Astrocyte (in vitro differentiated cells and primary cell): ENCODE results near the gene GLIPR1L1. TPM values are rescaled to one million over a fixed set of nuclear protein-coding genes. Genes with fewer than 3 reads are reported as not detected.

Experiments used
- DNase-seq: peaks from one replicate; pipeline ENCODE4 v3.0.0-alpha.2; 2010; ENCODE audit warnings: low read depth
- FAIRE-seq: peaks from 2 replicates; lab custom pipeline; 2011; peaks lifted over from hg19 to GRCh38; lab: Jason Lieb, UNC
- H2AFZ ChIP-seq: 2 replicates; pipeline ENCODE4 v1.6.0; 2012; ENCODE audit warnings: low read depth, low read length, inconsistent platforms
- H3K27ac ChIP-seq: 2 replicates; pipeline ENCODE4 v1.5.1; 2011; ENCODE audit warnings: low read depth, low read length, inconsistent platforms
- H3K27me3 ChIP-seq: 2 replicates; pipeline ENCODE4 v1.6.0; 2011; ENCODE audit warnings: low read length, inconsistent platforms; ENCODE audit not compliant: insufficient read depth
- H3K36me3 ChIP-seq: 2 replicates; pipeline ENCODE4 v1.5.1; 2011; ENCODE audit warnings: low read length, inconsistent platforms; ENCODE audit not compliant: insufficient read depth
- H3K4me1 ChIP-seq: 2 replicates; pipeline ENCODE4 v1.5.1; 2011; ENCODE audit warnings: low read length, inconsistent platforms; ENCODE audit not compliant: insufficient read depth
- H3K4me2 ChIP-seq: 2 replicates; pipeline ENCODE4 v1.6.0; 2012; ENCODE audit warnings: low read length, inconsistent platforms
- H3K4me3 ChIP-seq: 2 replicates; pipeline ENCODE4 v1.5.1; 2011; ENCODE audit warnings: low read depth, mild to moderate bottlenecking, low read length, inconsistent platforms; ENCODE audit not compliant: insufficient read depth
- H3K79me2 ChIP-seq: 2 replicates; pipeline ENCODE4 v1.6.0; 2012; ENCODE audit warnings: mild to moderate bottlenecking, low read length, inconsistent platforms; ENCODE audit not compliant: insufficient read depth
- H3K9ac ChIP-seq: 2 replicates; pipeline ENCODE4 v1.6.0; 2012; ENCODE audit warnings: mild to moderate bottlenecking, low read length, inconsistent platforms
- H3K9me3 ChIP-seq: 2 replicates; pipeline ENCODE4 v1.5.1; 2012; ENCODE audit warnings: low read depth, mild to moderate bottlenecking, low read length, inconsistent platforms; ENCODE audit not compliant: insufficient read depth
- H4K20me1 ChIP-seq: 2 replicates; pipeline ENCODE4 v1.6.0; 2012; ENCODE audit warnings: low read length, inconsistent platforms; ENCODE audit not compliant: insufficient read depth
- H3K27ac Mint-ChIP-seq: one replicate; pipeline ENCODE4 v1.8.0; 2021; ENCODE audit warnings: mild to moderate bottlenecking, mixed read lengths; ENCODE audit not compliant: unreplicated experiment
- H3K27me3 Mint-ChIP-seq: one replicate; pipeline ENCODE4 v1.8.0; 2021; ENCODE audit warnings: low read depth, mixed read lengths; ENCODE audit not compliant: unreplicated experiment
- H3K36me3 Mint-ChIP-seq: one replicate; pipeline ENCODE4 v1.8.0; 2021; ENCODE audit warnings: low read depth, mixed read lengths; ENCODE audit not compliant: unreplicated experiment
- H3K4me1 Mint-ChIP-seq: one replicate; pipeline ENCODE4 v1.8.0; 2021; ENCODE audit warnings: low read depth, mixed read lengths; ENCODE audit not compliant: unreplicated experiment
- H3K4me3 Mint-ChIP-seq: one replicate; pipeline ENCODE4 v1.8.0; 2021; ENCODE audit warnings: mild to moderate bottlenecking, moderate library complexity, mixed read lengths; ENCODE audit not compliant: unreplicated experiment
- H3K9me3 Mint-ChIP-seq: one replicate; pipeline ENCODE4 v1.8.0; 2021; ENCODE audit warnings: mild to moderate bottlenecking, mixed read lengths; ENCODE audit not compliant: unreplicated experiment
- EZH2 ChIP-seq: IDR thresholded peaks from 2 replicates; pipeline ENCODE4 v1.6.1; 2012; ENCODE audit warnings: mild to moderate bottlenecking, low read length, inconsistent platforms; ENCODE audit not compliant: insufficient read depth
- total RNA-seq: library from RNA; stranded (reverse); gene quantifications from 2 replicates; pipeline ENCODE4 v1.2.1, GENCODE V29; 2021
- TF ChIP-seq, protein P1 (sequence below): IDR thresholded peaks from 2 replicates; pipeline ENCODE4 v1.5.1; 2011; ENCODE audit warnings: low read depth, mild to moderate bottlenecking, inconsistent platforms, low read length, moderate library complexity; ENCODE audit not compliant: insufficient read depth

GLIPR1L1 gene
- total RNA-seq, 1 donor from 2014 or later: not detected

DNA sequence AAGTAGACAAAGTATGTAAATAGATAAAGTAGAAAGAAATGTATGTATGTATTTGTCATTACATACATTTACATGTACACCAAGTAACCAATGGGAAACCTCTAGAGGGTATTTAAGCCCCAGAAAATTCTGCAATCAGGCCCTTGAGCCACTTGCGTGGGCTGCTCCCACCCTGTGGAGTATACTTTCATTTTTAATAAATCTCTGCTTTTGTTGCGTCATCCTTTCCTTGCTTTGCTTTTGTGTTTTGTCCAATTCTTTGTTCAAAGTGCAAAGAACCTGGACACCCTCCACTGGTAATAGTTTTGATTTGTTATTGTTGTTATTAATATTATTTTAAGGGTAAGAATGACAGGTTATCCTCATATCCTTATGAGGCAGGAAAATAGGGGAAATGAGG lies 26.2 kb upstream of the GLIPR1L1 start:
- Mint-ChIP-seq H3K27ac (no peak overlapping the region), H3K9me3 (peaks cover 5% of the 10 kb centered on the region), H3K4me3 (no peak overlapping the region), H3K36me3 (peaks cover 4% of the 10 kb centered on the region), H3K27me3 (no peaks in the 10 kb centered on the region), H3K4me1 (no peaks in the 10 kb centered on the region)
- no peaks in the 10 kb centered on the region for H3K79me2 ChIP-seq
- H3K4me3 ChIP-seq: no peak overlapping the region
- H3K27ac ChIP-seq: no peak overlapping the region
- FAIRE-seq (no peak), DNase-seq (no peak)
- no peaks in the 10 kb centered on the region for H3K27me3 ChIP-seq
- H2AFZ ChIP-seq: no peak overlapping the region
- H3K9ac ChIP-seq: no peak overlapping the region
- no peaks in the 10 kb centered on the region for H3K4me1 ChIP-seq
- no peaks in the 10 kb centered on the region for H4K20me1 ChIP-seq
- H3K9me3 ChIP-seq: no peaks in the 10 kb centered on the region
- no peak overlapping the region for H3K4me2 ChIP-seq
- H3K36me3 ChIP-seq: no peaks in the 10 kb centered on the region
- TF ChIP-seq EZH2: no peak
- TF ChIP-seq, protein P1, sequence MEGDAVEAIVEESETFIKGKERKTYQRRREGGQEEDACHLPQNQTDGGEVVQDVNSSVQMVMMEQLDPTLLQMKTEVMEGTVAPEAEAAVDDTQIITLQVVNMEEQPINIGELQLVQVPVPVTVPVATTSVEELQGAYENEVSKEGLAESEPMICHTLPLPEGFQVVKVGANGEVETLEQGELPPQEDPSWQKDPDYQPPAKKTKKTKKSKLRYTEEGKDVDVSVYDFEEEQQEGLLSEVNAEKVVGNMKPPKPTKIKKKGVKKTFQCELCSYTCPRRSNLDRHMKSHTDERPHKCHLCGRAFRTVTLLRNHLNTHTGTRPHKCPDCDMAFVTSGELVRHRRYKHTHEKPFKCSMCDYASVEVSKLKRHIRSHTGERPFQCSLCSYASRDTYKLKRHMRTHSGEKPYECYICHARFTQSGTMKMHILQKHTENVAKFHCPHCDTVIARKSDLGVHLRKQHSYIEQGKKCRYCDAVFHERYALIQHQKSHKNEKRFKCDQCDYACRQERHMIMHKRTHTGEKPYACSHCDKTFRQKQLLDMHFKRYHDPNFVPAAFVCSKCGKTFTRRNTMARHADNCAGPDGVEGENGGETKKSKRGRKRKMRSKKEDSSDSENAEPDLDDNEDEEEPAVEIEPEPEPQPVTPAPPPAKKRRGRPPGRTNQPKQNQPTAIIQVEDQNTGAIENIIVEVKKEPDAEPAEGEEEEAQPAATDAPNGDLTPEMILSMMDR: no peak

DNA sequence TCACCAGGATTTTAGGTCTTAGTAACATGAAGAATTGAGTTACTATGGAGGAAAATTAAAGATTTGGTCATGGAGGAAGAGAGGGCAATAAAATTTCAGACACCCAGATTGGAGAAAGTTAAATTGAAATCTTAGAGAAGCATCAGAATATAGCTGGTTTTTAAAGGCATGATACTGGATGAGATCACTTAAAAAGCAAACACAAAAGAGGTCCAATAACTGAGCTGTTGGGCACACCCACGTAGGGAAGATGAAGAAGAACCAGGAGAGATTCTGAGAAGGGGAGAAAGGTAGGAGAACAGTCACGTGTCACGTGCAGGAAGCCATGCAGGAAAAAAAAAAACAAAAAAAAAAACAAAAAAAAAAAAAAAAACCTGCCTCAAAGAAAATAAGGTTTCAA lies 23.1 kb upstream of the GLIPR1L1 start:
- Mint-ChIP-seq H3K27ac (no peak overlapping the region), H3K4me1 (peaks cover 8% of the 10 kb centered on the region), H3K27me3 (no peaks in the 10 kb centered on the region), H3K4me3 (no peak overlapping the region), H3K36me3 (peaks cover 4% of the 10 kb centered on the region), H3K9me3 (no peaks in the 10 kb centered on the region)
- no peak overlapping the region for H3K27ac ChIP-seq
- H2AFZ ChIP-seq: no peak overlapping the region
- no peaks in the 10 kb centered on the region for H4K20me1 ChIP-seq
- H3K79me2 ChIP-seq: no peaks in the 10 kb centered on the region
- FAIRE-seq: no peak
- no peak overlapping the region for H3K4me2 ChIP-seq
- no peak for DNase-seq
- peaks cover 14% of the 10 kb centered on the region for H3K4me1 ChIP-seq
- H3K9me3 ChIP-seq: no peaks in the 10 kb centered on the region
- H3K9ac ChIP-seq: no peak overlapping the region
- TF ChIP-seq, protein P1: no peak
- H3K27me3 ChIP-seq: no peaks in the 10 kb centered on the region
- H3K36me3 ChIP-seq: no peaks in the 10 kb centered on the region
- no peak overlapping the region for H3K4me3 ChIP-seq

DNA sequence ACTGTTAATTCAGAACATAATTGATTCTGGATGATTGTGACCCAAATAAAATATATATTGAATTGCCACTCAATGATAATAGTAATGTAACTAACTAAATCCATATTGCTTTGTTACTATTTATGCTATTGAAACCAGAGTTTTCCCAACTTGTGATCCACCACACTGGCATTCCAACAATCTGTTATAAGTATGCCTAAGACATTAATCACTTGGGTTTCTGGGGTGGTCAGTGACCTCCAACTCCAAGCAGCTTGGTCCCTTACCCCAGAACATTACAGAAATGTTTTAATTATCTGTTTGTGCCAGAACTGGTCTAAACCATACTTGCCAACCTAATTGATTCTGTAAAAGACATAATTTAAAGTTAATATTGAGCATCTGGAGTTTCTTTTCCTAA lies 19.0 kb upstream of the GLIPR1L1 start:
- peak overlapping the region; percentile 39 for H3K27ac ChIP-seq
- peaks cover 14% of the 10 kb centered on the region for H3K4me1 ChIP-seq
- no peaks in the 10 kb centered on the region for H3K79me2 ChIP-seq
- peak overlapping the region; percentile 48 for H3K4me2 ChIP-seq
- no peak overlapping the region for H3K4me3 ChIP-seq
- no peaks in the 10 kb centered on the region for H3K9me3 Mint-ChIP-seq
- H2AFZ ChIP-seq: no peak overlapping the region
- H3K27me3 Mint-ChIP-seq: no peaks in the 10 kb centered on the region
- H3K27ac Mint-ChIP-seq: peak overlapping the region; percentile 56
- peak; percentile 75 for FAIRE-seq
- no peaks in the 10 kb centered on the region for H3K9me3 ChIP-seq
- H3K36me3 Mint-ChIP-seq: no peaks in the 10 kb centered on the region
- no peak overlapping the region for H3K4me3 Mint-ChIP-seq
- TF ChIP-seq EZH2: no peak
- TF ChIP-seq, protein P1: no peak
- H3K36me3 ChIP-seq: no peaks in the 10 kb centered on the region
- no peaks in the 10 kb centered on the region for H4K20me1 ChIP-seq
- no peaks in the 10 kb centered on the region for H3K27me3 ChIP-seq
- no peak overlapping the region for H3K9ac ChIP-seq
- DNase-seq: peak; percentile 76
- peaks cover 10% of the 10 kb centered on the region for H3K4me1 Mint-ChIP-seq
